B cell (primary cell): ENCODE measurements around the gene GSTP1. TPM values are rescaled to one million over a fixed set of nuclear protein-coding genes. Genes with fewer than 3 reads are reported as not detected.

Experiments used
- ATAC-seq: fragments of 200-7000 bp; cut with Tn5 transposase; one replicate; pipeline ENCODE4 v1.10.0; 2021; ENCODE audit warnings: low read depth, mild to moderate bottlenecking, moderate number of reproducible peaks, moderate library complexity
- CTCF ChIA-PET: fragments of 350-600 bp; sonication (Branson Sonifier 250); formaldehyde crosslinking; loops from one replicate; lab custom pipeline; 2021; ENCODE audit warnings: antibody characterized with exemption, inconsistent platforms; lab: Charles Lee
- POLR2A ChIA-PET: fragments of 350-600 bp; sonication (Branson Sonifier 250); formaldehyde crosslinking; loops from one replicate; lab custom pipeline; 2021; ENCODE audit warnings: antibody characterized with exemption; lab: Charles Lee
- DNase-seq: peaks from one replicate; pipeline ENCODE4 v3.0.0; 2013
- H2AFZ ChIP-seq: 2 replicates; pipeline ENCODE4 v1.6.1; 2012; ENCODE audit warnings: mild to moderate bottlenecking, low read depth, low read length; ENCODE audit not compliant: insufficient read depth, poor library complexity, severe bottlenecking
- H3K27ac ChIP-seq, 2 donors: 1 replicate in 1 of 2; 2 replicates in 1 of 2; pipeline ENCODE4 v1.5.1; 2012 to 2013; ENCODE audit warnings: low read length in 2 of 2, mild to moderate bottlenecking in 2 of 2, moderate library complexity in 1 of 2
- H3K27me3 ChIP-seq, 4 experiments: fragments of 200-600 bp in 1 of 4; sonication (generic) in 1 of 4; replicated peaks in 1 of 4; 1 replicate in 2 of 4; 2 replicates in 2 of 4; pipeline versions ENCODE4 v1.6.1 to v1.7.0; 2013 to 2016; ENCODE audit warnings: low read length in 3 of 4, mild to moderate bottlenecking in 2 of 4, mixed read lengths in 1 of 4, moderate library complexity in 1 of 4; ENCODE audit not compliant: insufficient read depth in 4 of 4, control insufficient read depth in 3 of 4; ENCODE audit errors: control extremely low read depth in 1 of 4
- H3K36me3 ChIP-seq, 2 experiments: replicated peaks in 1 of 2; 1 replicate in 1 of 2; 2 replicates in 1 of 2; pipeline versions ENCODE4 v1.6.1 to v1.7.1; 2013; ENCODE audit warnings: low read length in 1 of 2; ENCODE audit not compliant: insufficient read depth in 2 of 2, control insufficient read depth in 1 of 2; ENCODE audit errors: control extremely low read depth in 1 of 2, extremely low read depth in 1 of 2
- H3K4me1 ChIP-seq, 2 donors: fragments of 200-600 bp in 1 of 2; sonication (generic) in 1 of 2; 1 replicate in 1 of 2; 2 replicates in 1 of 2; pipeline versions ENCODE4 v1.5.1 to v1.6.1; 2013 to 2017; ENCODE audit warnings: low read length in 2 of 2; ENCODE audit not compliant: control insufficient read depth in 2 of 2, insufficient read depth in 2 of 2
- H3K4me2 ChIP-seq: replicated peaks from 2 replicates; pipeline ENCODE3; 2012; ENCODE audit warnings: mild to moderate bottlenecking, low read depth, low read length; ENCODE audit not compliant: poor library complexity, severe bottlenecking
- H3K4me3 ChIP-seq, 5 experiments: fragments of 200-600 bp in 1 of 5; sonication (generic) in 1 of 5; 1 replicate in 3 of 5; 2 replicates in 2 of 5; pipeline versions ENCODE4 v1.5.1 to v1.7.0; 2011 to 2016; ENCODE audit warnings: low read length in 4 of 5, mild to moderate bottlenecking in 4 of 5, low read depth in 2 of 5, control low read depth in 1 of 5, moderate library complexity in 1 of 5; ENCODE audit not compliant: insufficient read depth in 1 of 5; ENCODE audit errors: control extremely low read depth in 1 of 5, extremely low read depth in 1 of 5
- H3K79me2 ChIP-seq: fragments of 200-600 bp; sonication (generic); one replicate; pipeline ENCODE4 v1.6.0; 2016; ENCODE audit warnings: low read length; ENCODE audit not compliant: control insufficient read depth, insufficient read depth
- H3K9ac ChIP-seq: fragments of 200-600 bp; sonication (generic); 2 replicates; pipeline ENCODE4 v1.6.1; 2017; ENCODE audit warnings: mild to moderate bottlenecking, low read length, moderate library complexity
- H3K9me3 ChIP-seq, 3 donors: one replicate each; pipeline versions ENCODE4 v1.6.1 to v1.7.1; 2013; ENCODE audit warnings: low read length in 2 of 3; ENCODE audit not compliant: control insufficient read depth in 2 of 3, insufficient read depth in 1 of 3; ENCODE audit errors: control extremely low read depth in 1 of 3
- H4K20me1 ChIP-seq: 2 replicates; pipeline ENCODE4 v1.6.0; 2012; ENCODE audit warnings: mild to moderate bottlenecking, low read length; ENCODE audit not compliant: insufficient read depth, control insufficient read depth, poor library complexity, severe bottlenecking
- H3K27ac Mint-ChIP-seq: one replicate; pipeline ENCODE4 v1.8.0; 2021; ENCODE audit warnings: mixed read lengths
- H3K27me3 Mint-ChIP-seq: one replicate; pipeline ENCODE4 v1.8.0; 2021; ENCODE audit warnings: mixed read lengths
- H3K4me1 Mint-ChIP-seq: one replicate; pipeline ENCODE4 v1.8.0; 2021; ENCODE audit warnings: mixed read lengths
- H3K4me3 Mint-ChIP-seq: one replicate; pipeline ENCODE4 v1.8.0; 2021; ENCODE audit warnings: mixed read lengths
- H3K9me3 Mint-ChIP-seq: one replicate; pipeline ENCODE4 v1.8.0; 2022; ENCODE audit warnings: mixed read lengths; ENCODE audit not compliant: insufficient read depth
- EZH2 ChIP-seq: IDR thresholded peaks from 2 replicates; pipeline ENCODE4 v1.6.1; 2012; ENCODE audit warnings: borderline replicate concordance, low read depth, mild to moderate bottlenecking, moderate library complexity, low read length; ENCODE audit not compliant: insufficient read depth, poor library complexity, severe bottlenecking
- WGBS: methylation state at CpG from one replicate; pipeline ENCODE4 v1.1.5; 2013; ENCODE audit warnings: missing lambda C conversion rate; ENCODE audit not compliant: insufficient coverage; 5-methylcytosine and 5-hydroxymethylcytosine counted together
- intact Hi-C: fragments of 100-400 bp; cut with micrococcal nuclease; formaldehyde crosslinking; loops from one replicate; pipeline ENCODE4 v1.10.0; 2022
- polyA plus RNA-seq: library from polyadenylated mRNA; depleted of rRNA; stranded (reverse); fragments of >200 nt; gene quantifications from 2 replicates; pipeline ENCODE4 v1.2.3, GENCODE V29; 2012
- total RNA-seq, 2 donors: library from RNA; stranded (reverse); fragments of 120-200 nt in 1 of 2; gene quantifications; 1 replicate in 1 of 2; 2 replicates in 1 of 2; pipeline versions ENCODE4 v1.2.3 to v1.2.4, GENCODE V29; 2013 to 2022
- TF ChIP-seq, protein P1 (sequence below): fragments of 200-600 bp; IDR thresholded peaks from one replicate; pipeline ENCODE4 v1.8.0; 2022; ENCODE audit warnings: antibody characterized with exemption, mild to moderate bottlenecking

Gene GSTP1
- total and polyA plus RNA-seq, 2 donors (not counting 1 experiment from before 2014, with no cell fraction given), result 200 to 313 TPM

DNA sequence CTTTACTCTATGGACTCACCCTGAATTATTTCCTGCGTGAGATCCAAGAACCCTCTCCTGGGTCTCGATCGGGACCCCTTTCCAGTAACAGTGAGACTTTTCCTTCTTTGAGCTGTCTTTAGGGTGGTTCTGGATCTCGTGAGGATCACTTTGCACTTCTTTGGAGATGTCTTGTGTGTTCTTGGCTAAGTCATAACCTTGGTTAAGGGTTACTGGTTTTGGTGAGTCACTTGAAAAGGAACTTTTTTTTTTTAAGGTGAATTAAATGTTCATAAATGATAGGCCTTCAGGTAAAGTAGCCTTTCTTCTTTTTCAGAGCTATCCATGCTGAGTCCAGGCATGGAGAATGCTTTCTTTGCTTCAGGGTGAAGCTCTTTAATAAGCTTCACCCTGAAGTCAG is 19.4 kb upstream of the GSTP1 start:
- TF ChIP-seq EZH2, result no peak
- TF ChIP-seq, protein P1, sequence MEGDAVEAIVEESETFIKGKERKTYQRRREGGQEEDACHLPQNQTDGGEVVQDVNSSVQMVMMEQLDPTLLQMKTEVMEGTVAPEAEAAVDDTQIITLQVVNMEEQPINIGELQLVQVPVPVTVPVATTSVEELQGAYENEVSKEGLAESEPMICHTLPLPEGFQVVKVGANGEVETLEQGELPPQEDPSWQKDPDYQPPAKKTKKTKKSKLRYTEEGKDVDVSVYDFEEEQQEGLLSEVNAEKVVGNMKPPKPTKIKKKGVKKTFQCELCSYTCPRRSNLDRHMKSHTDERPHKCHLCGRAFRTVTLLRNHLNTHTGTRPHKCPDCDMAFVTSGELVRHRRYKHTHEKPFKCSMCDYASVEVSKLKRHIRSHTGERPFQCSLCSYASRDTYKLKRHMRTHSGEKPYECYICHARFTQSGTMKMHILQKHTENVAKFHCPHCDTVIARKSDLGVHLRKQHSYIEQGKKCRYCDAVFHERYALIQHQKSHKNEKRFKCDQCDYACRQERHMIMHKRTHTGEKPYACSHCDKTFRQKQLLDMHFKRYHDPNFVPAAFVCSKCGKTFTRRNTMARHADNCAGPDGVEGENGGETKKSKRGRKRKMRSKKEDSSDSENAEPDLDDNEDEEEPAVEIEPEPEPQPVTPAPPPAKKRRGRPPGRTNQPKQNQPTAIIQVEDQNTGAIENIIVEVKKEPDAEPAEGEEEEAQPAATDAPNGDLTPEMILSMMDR, result no peak
- peaks cover 0 to 4% (median 0%) of the 10 kb centered on the region in 4 experiments for H3K27me3 ChIP-seq
- no peak overlapping the region for H3K9ac ChIP-seq
- intact Hi-C loops, result no loop called here
- no peak overlapping the region for H3K4me2 ChIP-seq
- 93% methylated on average over 3 of the region's 4 CpGs for WGBS
- DNase-seq (no peak), ATAC-seq (no peak)
- ChIA-PET POLR2A (no interaction called here), CTCF (interaction anchor here (5.3 kb wide), 1 partner anchor 9 kb away, joined by 20 read pairs; no protein-coding TSS in a partner anchor)
- H3K9me3 ChIP-seq, result no peaks in the 10 kb centered on the region
- H3K27ac Mint-ChIP-seq, result no peak overlapping the region
- no peaks in the 10 kb centered on the region for H3K79me2 ChIP-seq
- H3K36me3 ChIP-seq, result no peaks in the 10 kb centered on the region
- no peaks in the 10 kb centered on the region for H3K27me3 Mint-ChIP-seq
- no peaks in the 10 kb centered on the region for H3K9me3 Mint-ChIP-seq
- H3K4me1 ChIP-seq, result peaks cover 8 to 14% of the 10 kb centered on the region in 2 donors
- H2AFZ ChIP-seq, result no peak overlapping the region
- no peak overlapping the region for H3K4me3 ChIP-seq
- no peak overlapping the region for H3K4me3 Mint-ChIP-seq
- H3K4me1 Mint-ChIP-seq, result peaks cover 14% of the 10 kb centered on the region
- H4K20me1 ChIP-seq, result no peaks in the 10 kb centered on the region
- no peak overlapping the region for H3K27ac ChIP-seq

GRCh38 chr11:67571443-67571842 is 12.2 kb upstream of the GSTP1 start:
- Mint-ChIP-seq H3K9me3 (no peaks in the 10 kb centered on the region), H3K4me1 (peaks cover 3% of the 10 kb centered on the region), H3K4me3 (no peak overlapping the region), H3K27me3 (peaks cover 18% of the 10 kb centered on the region), H3K27ac (no peak overlapping the region)
- intact Hi-C loops, result loop anchor here (5.0 kb wide), 1 partner anchor 141 kb away; no protein-coding TSS in a partner anchor
- WGBS, result 91% methylated on average over 6 of the region's 6 CpGs
- no peak overlapping the region for H3K4me3 ChIP-seq
- ChIA-PET POLR2A (no interaction called here), CTCF (interaction anchor here (1.2 to 4.3 kb wide), 13 partner anchors 9 to 87 kb away, joined by 3 to 20 read pairs (median 11); partner anchors contain the start of genes GSTP1 and NUDT8)
- no peaks in the 10 kb centered on the region for H3K36me3 ChIP-seq
- DNase-seq (no peak), ATAC-seq (no peak)
- no peaks in the 10 kb centered on the region for H3K79me2 ChIP-seq
- H4K20me1 ChIP-seq, result no peaks in the 10 kb centered on the region
- peaks cover 0 to 5% (median 0%) of the 10 kb centered on the region in 3 donors for H3K9me3 ChIP-seq
- TF ChIP-seq EZH2, result no peak
- TF ChIP-seq, protein P1, result no peak
- no peak overlapping the region for H3K9ac ChIP-seq
- H3K27me3 ChIP-seq, result peaks cover 0 to 21% (median 7%) of the 10 kb centered on the region in 4 experiments
- no peak overlapping the region for H3K27ac ChIP-seq
- H3K4me2 ChIP-seq, result no peak overlapping the region
- no peaks in the 10 kb centered on the region for H3K4me1 ChIP-seq
- no peak overlapping the region for H2AFZ ChIP-seq
